DND-41 (cell line): Measurements from ENCODE around the gene ALDH6A1.
A peak's percentile ranks its signal among the peaks of the same experiment; 100 is the strongest.

Experiments used
- ATAC-seq: fragments of 200-7000 bp; cut with Tn5 transposase; 3 replicates; pipeline ENCODE4 v1.9.1; 2021; ENCODE audit warnings: low read depth; ENCODE audit not compliant: insufficient read depth
- DNase-seq: peaks from one replicate; pipeline ENCODE4 v3.0.0-alpha.2; 2020
- H2AFZ ChIP-seq: 2 replicates; pipeline ENCODE4 v1.6.0; 2012; ENCODE audit warnings: low read depth, low read length
- H3K27ac ChIP-seq: 2 replicates; pipeline ENCODE4 v1.5.1; 2012; ENCODE audit warnings: low read length, inconsistent platforms
- H3K27me3 ChIP-seq: fragments of 200-600 bp; sonication (generic); 2 replicates; pipeline ENCODE4 v1.6.0; 2012; ENCODE audit warnings: low read length, mild to moderate bottlenecking, inconsistent platforms; ENCODE audit not compliant: insufficient read depth, poor library complexity
- H3K36me3 ChIP-seq: 2 replicates; pipeline ENCODE4 v1.5.1; 2012; ENCODE audit warnings: low read length, inconsistent platforms; ENCODE audit not compliant: insufficient read depth
- H3K4me1 ChIP-seq: 2 replicates; pipeline ENCODE4 v1.5.1; 2012; ENCODE audit warnings: mild to moderate bottlenecking, low read length; ENCODE audit not compliant: insufficient read depth
- H3K4me2 ChIP-seq: 2 replicates; pipeline ENCODE4 v1.6.0; 2012; ENCODE audit warnings: mild to moderate bottlenecking, moderate library complexity, low read length, inconsistent platforms; ENCODE audit not compliant: insufficient read depth
- H3K4me3 ChIP-seq, 2 experiments: fragments of 200-600 bp in 1 of 2; shearing (Covaris generic) in 1 of 2; 2 replicates each; pipeline ENCODE4 v1.5.1; 2012 to 2016; ENCODE audit warnings: inconsistent platforms in 2 of 2, low read length in 2 of 2, mild to moderate bottlenecking in 2 of 2, low read depth in 1 of 2, moderate library complexity in 1 of 2
- H3K79me2 ChIP-seq: 2 replicates; pipeline ENCODE4 v1.6.0; 2012; ENCODE audit warnings: low read length, inconsistent platforms; ENCODE audit not compliant: insufficient read depth
- H3K9ac ChIP-seq: 2 replicates; pipeline ENCODE4 v1.6.0; 2012; ENCODE audit warnings: low read depth, mild to moderate bottlenecking, inconsistent platforms, low read length, moderate library complexity
- H3K9me3 ChIP-seq: 2 replicates; pipeline ENCODE4 v1.5.1; 2012; ENCODE audit warnings: low read length, moderate library complexity, mild to moderate bottlenecking, inconsistent platforms; ENCODE audit not compliant: insufficient read depth, severe bottlenecking
- H4K20me1 ChIP-seq: 2 replicates; pipeline ENCODE4 v1.6.0; 2012; ENCODE audit warnings: low read length; ENCODE audit not compliant: insufficient read depth
- CTCF ChIP-seq: IDR thresholded peaks from 2 replicates; pipeline ENCODE4 v1.5.1; 2012; ENCODE audit warnings: borderline replicate concordance, low read length, moderate library complexity, mild to moderate bottlenecking; ENCODE audit not compliant: poor library complexity, severe bottlenecking; ENCODE audit errors: extremely low read depth
- EZH2 ChIP-seq: IDR thresholded peaks from 3 replicates; pipeline ENCODE4 v1.6.1; 2012; ENCODE audit warnings: borderline replicate concordance, low read depth, mild to moderate bottlenecking, moderate library complexity, low read length, inconsistent platforms; ENCODE audit not compliant: severe bottlenecking

Gene ALDH6A1

DNA sequence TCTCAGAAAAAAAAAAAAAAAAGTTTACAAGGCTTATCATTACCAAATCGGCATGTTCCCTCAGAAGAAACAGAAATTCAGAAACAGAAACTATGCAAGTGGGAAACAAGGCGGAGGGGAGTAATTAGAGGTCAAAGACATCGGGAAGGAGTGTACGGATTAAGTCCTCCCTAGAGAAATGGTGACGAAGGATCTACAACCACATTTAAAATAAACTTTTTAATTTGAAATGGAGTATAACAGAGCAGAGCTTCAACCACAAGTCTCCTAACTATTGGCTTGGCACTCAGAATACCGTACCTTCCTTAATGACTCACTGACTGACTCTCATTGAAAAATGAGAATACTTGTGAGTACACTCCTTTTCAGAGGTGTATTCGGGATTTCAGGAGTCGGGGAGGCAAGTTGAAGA is 66.1 kb downstream of the ALDH6A1 start:
- H4K20me1 ChIP-seq: no peaks in the 10 kb centered on the region
- H3K27me3 ChIP-seq: no peaks in the 10 kb centered on the region
- H3K27ac ChIP-seq: peak overlapping the region; percentile 88
- H3K4me2 ChIP-seq: peak overlapping the region; percentile 96
- H2AFZ ChIP-seq: peak overlapping the region; percentile 100
- peaks cover 20% of the 10 kb centered on the region for H3K4me1 ChIP-seq
- H3K9me3 ChIP-seq: no peaks in the 10 kb centered on the region
- TF ChIP-seq CTCF (no peak), EZH2 (no peak)
- H3K4me3 ChIP-seq: peak overlapping the region; percentile 93 to 99
- peaks cover 7% of the 10 kb centered on the region for H3K79me2 ChIP-seq
- DNase-seq (no peak), ATAC-seq (peak; percentile 32)
- peaks cover 6% of the 10 kb centered on the region for H3K36me3 ChIP-seq
- peak overlapping the region; percentile 94 for H3K9ac ChIP-seq

GRCh38 chr14:74015963-74016362 is 68.3 kb downstream of the ALDH6A1 start:
- no peak for DNase-seq
- Histone ChIP-seq H3K4me2 (no peak overlapping the region), H3K4me1 (peaks cover 20% of the 10 kb centered on the region), H3K4me3 (no peak overlapping the region), H3K27me3 (no peaks in the 10 kb centered on the region), H3K36me3 (peaks cover 13% of the 10 kb centered on the region), H3K27ac (no peak overlapping the region), H3K9me3 (no peaks in the 10 kb centered on the region), H2AFZ (no peak overlapping the region), H3K79me2 (peaks cover 7% of the 10 kb centered on the region), H4K20me1 (no peaks in the 10 kb centered on the region), H3K9ac (no peak overlapping the region)
- TF ChIP-seq EZH2 (no peak), CTCF (no peak)
- no peak for ATAC-seq

- no peak overlapping the region for H2AFZ ChIP-seq
- no peak for DNase-seq
- H3K27me3 ChIP-seq: no peaks in the 10 kb centered on the region
- H4K20me1 ChIP-seq: no peaks in the 10 kb centered on the region
- peaks cover 7% of the 10 kb centered on the region for H3K79me2 ChIP-seq
- peaks cover 17% of the 10 kb centered on the region for H3K36me3 ChIP-seq
- H3K4me3 ChIP-seq: no peak overlapping the region
- no peak for ATAC-seq
- H3K4me1 ChIP-seq: peaks cover 18% of the 10 kb centered on the region
- no peak overlapping the region for H3K27ac ChIP-seq
- TF ChIP-seq EZH2 (no peak), CTCF (no peak)
- H3K4me2 ChIP-seq: no peak overlapping the region
- no peak overlapping the region for H3K9ac ChIP-seq
- no peaks in the 10 kb centered on the region for H3K9me3 ChIP-seq
These were observed 69.1 kb downstream of the ALDH6A1 start for GRCh38 chr14:74015176-74015575.

- no peak overlapping the region for H2AFZ ChIP-seq
- H3K27me3 ChIP-seq: no peaks in the 10 kb centered on the region
- no peaks in the 10 kb centered on the region for H3K9me3 ChIP-seq
- H3K27ac ChIP-seq: no peak overlapping the region
- TF ChIP-seq EZH2 (no peak), CTCF (no peak)
- no peak overlapping the region for H3K4me2 ChIP-seq
- H3K4me1 ChIP-seq: peaks cover 9% of the 10 kb centered on the region
- H4K20me1 ChIP-seq: no peaks in the 10 kb centered on the region
- ATAC-seq (no peak), DNase-seq (no peak)
- H3K79me2 ChIP-seq: peaks cover 4% of the 10 kb centered on the region
- no peak overlapping the region for H3K4me3 ChIP-seq
- H3K9ac ChIP-seq: no peak overlapping the region
- peaks cover 17% of the 10 kb centered on the region for H3K36me3 ChIP-seq
These were observed 70.0 kb downstream of the ALDH6A1 start for GRCh38 chr14:74014299-74014698.
